ENCODE measurements around the gene BTBD3.

The BTBD3 gene

GRCh38 chr20:11894062-11894461 is 23.6 kb upstream of the BTBD3 start:
- no peaks in the 10 kb centered on the region for H3K36me3 ChIP-seq (ENCODE audit: insufficient read depth, low read length)
- H3K27ac ChIP-seq (ENCODE audit: low read depth, low read length), result no peak overlapping the region
- H3K4me3 ChIP-seq (ENCODE audit: low read length), result no peak overlapping the region
- no peaks in the 10 kb centered on the region for H3K9me3 ChIP-seq (ENCODE audit: insufficient read depth, low read depth, low read length)
- 92% methylated on average over 6 of the region's 6 CpGs for WGBS
- H3K9ac ChIP-seq (ENCODE audit: low read depth, low read length), result no peak overlapping the region
- peaks cover 34% of the 10 kb centered on the region for H3K4me1 ChIP-seq (ENCODE audit: insufficient read depth, low read length)
- H3K27me3 ChIP-seq (ENCODE audit: insufficient read depth, low read length), result peaks cover 9% of the 10 kb centered on the region

GRCh38 chr20:11895861-11896387 is 21.8 kb upstream of the BTBD3 start:
- WGBS, result 91% methylated on average over 6 of the region's 6 CpGs
- Histone ChIP-seq H3K9me3 (ENCODE audit: insufficient read depth, low read depth, low read length) (no peaks in the 10 kb centered on the region), H3K4me1 (ENCODE audit: insufficient read depth, low read length) (peaks cover 29% of the 10 kb centered on the region), H3K9ac (ENCODE audit: low read depth, low read length) (no peak overlapping the region), H3K27ac (ENCODE audit: low read depth, low read length) (no peak overlapping the region), H3K36me3 (ENCODE audit: insufficient read depth, low read length) (no peaks in the 10 kb centered on the region), H3K4me3 (ENCODE audit: low read length) (no peak overlapping the region), H3K27me3 (ENCODE audit: insufficient read depth, low read length) (no peaks in the 10 kb centered on the region)

GRCh38 chr20:11901127-11901526 is 16.6 kb upstream of the BTBD3 start:
- H3K4me1 ChIP-seq (ENCODE audit: insufficient read depth, low read length), result peaks cover under 1% of the 10 kb centered on the region; the same call in 1 of the 2 replicates
- H3K9me3 ChIP-seq (ENCODE audit: insufficient read depth, low read depth, low read length), result no peaks in the 10 kb centered on the region
- WGBS, result 100% methylated on average over 3 of the region's 3 CpGs
- H3K4me3 ChIP-seq (ENCODE audit: low read length), result no peak overlapping the region
- H3K9ac ChIP-seq (ENCODE audit: low read depth, low read length), result no peak overlapping the region
- H3K36me3 ChIP-seq (ENCODE audit: insufficient read depth, low read length), result no peaks in the 10 kb centered on the region
- H3K27ac ChIP-seq (ENCODE audit: low read depth, low read length), result no peak overlapping the region
- H3K27me3 ChIP-seq (ENCODE audit: insufficient read depth, low read length), result no peaks in the 10 kb centered on the region

GRCh38 chr20:11902285-11902697 is 15.4 kb upstream of the BTBD3 start:
- no peak overlapping the region for H3K9ac ChIP-seq (ENCODE audit: low read depth, low read length)
- 100% methylated on average over 2 of the region's 2 CpGs for WGBS
- no peak overlapping the region for H3K27ac ChIP-seq (ENCODE audit: low read depth, low read length)
- H3K27me3 ChIP-seq (ENCODE audit: insufficient read depth, low read length), result no peaks in the 10 kb centered on the region
- H3K9me3 ChIP-seq (ENCODE audit: insufficient read depth, low read depth, low read length), result no peaks in the 10 kb centered on the region
- no peaks in the 10 kb centered on the region for H3K36me3 ChIP-seq (ENCODE audit: insufficient read depth, low read length)
- H3K4me3 ChIP-seq (ENCODE audit: low read length), result no peak overlapping the region
- H3K4me1 ChIP-seq (ENCODE audit: insufficient read depth, low read length), result no peaks in the 10 kb centered on the region; the same call in 1 of the 2 replicates

GRCh38 chr20:11905460-11906179 is 12.1 kb upstream of the BTBD3 start:
- no peak overlapping the region for H3K9ac ChIP-seq (ENCODE audit: low read depth, low read length)
- H3K4me1 ChIP-seq (ENCODE audit: insufficient read depth, low read length), result no peaks in the 10 kb centered on the region; the same call in 1 of the 2 replicates
- WGBS, result 100% methylated on average over 5 of the region's 6 CpGs
- H3K4me3 ChIP-seq (ENCODE audit: low read length), result no peak overlapping the region
- no peak overlapping the region for H3K27ac ChIP-seq (ENCODE audit: low read depth, low read length)
- no peaks in the 10 kb centered on the region for H3K9me3 ChIP-seq (ENCODE audit: insufficient read depth, low read depth, low read length)
- no peaks in the 10 kb centered on the region for H3K27me3 ChIP-seq (ENCODE audit: insufficient read depth, low read length)
- no peaks in the 10 kb centered on the region for H3K36me3 ChIP-seq (ENCODE audit: insufficient read depth, low read length)

- WGBS, result 85% methylated on average over 3 of the region's 4 CpGs
- no peaks in the 10 kb centered on the region for H3K36me3 ChIP-seq (ENCODE audit: insufficient read depth, low read length)
- H3K27ac ChIP-seq (ENCODE audit: low read depth, low read length), result no peak overlapping the region
- no peak overlapping the region for H3K4me3 ChIP-seq (ENCODE audit: low read length)
- H3K9me3 ChIP-seq (ENCODE audit: insufficient read depth, low read depth, low read length), result no peaks in the 10 kb centered on the region
- H3K27me3 ChIP-seq (ENCODE audit: insufficient read depth, low read length), result no peaks in the 10 kb centered on the region
- no peaks in the 10 kb centered on the region; the same call in 1 of the 2 replicates for H3K4me1 ChIP-seq (ENCODE audit: insufficient read depth, low read length)
- H3K9ac ChIP-seq (ENCODE audit: low read depth, low read length), result no peak overlapping the region
Measured at GRCh38 chr20:11906626-11907480, 10.8 kb upstream of the BTBD3 start.

GRCh38 chr20:11907621-11908020 is 10.1 kb upstream of the BTBD3 start:
- Histone ChIP-seq H3K27ac (ENCODE audit: low read depth, low read length) (no peak overlapping the region), H3K4me3 (ENCODE audit: low read length) (no peak overlapping the region), H3K27me3 (ENCODE audit: insufficient read depth, low read length) (no peaks in the 10 kb centered on the region), H3K9ac (ENCODE audit: low read depth, low read length) (no peak overlapping the region), H3K36me3 (ENCODE audit: insufficient read depth, low read length) (no peaks in the 10 kb centered on the region), H3K9me3 (ENCODE audit: insufficient read depth, low read depth, low read length) (no peaks in the 10 kb centered on the region), H3K4me1 (ENCODE audit: insufficient read depth, low read length) (no peaks in the 10 kb centered on the region; the same call in 1 of the 2 replicates)
- 93% methylated on average over 4 of the region's 4 CpGs for WGBS

GRCh38 chr20:11912013-11912658 is 5.6 kb upstream of the BTBD3 start:
- Histone ChIP-seq H3K4me3 (ENCODE audit: low read length) (no peak overlapping the region), H3K36me3 (ENCODE audit: insufficient read depth, low read length) (no peaks in the 10 kb centered on the region), H3K27ac (ENCODE audit: low read depth, low read length) (no peak overlapping the region), H3K9me3 (ENCODE audit: insufficient read depth, low read depth, low read length) (no peaks in the 10 kb centered on the region), H3K27me3 (ENCODE audit: insufficient read depth, low read length) (no peaks in the 10 kb centered on the region), H3K9ac (ENCODE audit: low read depth, low read length) (no peak overlapping the region), H3K4me1 (ENCODE audit: insufficient read depth, low read length) (peaks cover 30% of the 10 kb centered on the region)
- 84% methylated on average over 4 of the region's 4 CpGs for WGBS

GRCh38 chr20:11912659-11913415 is 4.9 kb upstream of the BTBD3 start:
- 92% methylated on average over 4 of the region's 4 CpGs for WGBS

GRCh38 chr20:11918391-11918845 is 725 bp downstream of the BTBD3 start:
- no peak overlapping the region for H3K4me3 ChIP-seq (ENCODE audit: low read length)
- H3K36me3 ChIP-seq (ENCODE audit: insufficient read depth, low read length), result peaks cover 40% of the 10 kb centered on the region
- H3K27ac ChIP-seq (ENCODE audit: low read depth, low read length), result no peak overlapping the region
- H3K27me3 ChIP-seq (ENCODE audit: insufficient read depth, low read length), result no peaks in the 10 kb centered on the region
- no peak overlapping the region for H3K9ac ChIP-seq (ENCODE audit: low read depth, low read length)
- H3K9me3 ChIP-seq (ENCODE audit: insufficient read depth, low read depth, low read length), result no peaks in the 10 kb centered on the region
- WGBS, result 96% methylated on average over 5 of the region's 5 CpGs
- peaks cover 44% of the 10 kb centered on the region for H3K4me1 ChIP-seq (ENCODE audit: insufficient read depth, low read length)

More at GRCh38 chr20:11912659-11913415, 4.9 kb upstream of the BTBD3 start:
- Histone ChIP-seq H3K9me3 (ENCODE audit: insufficient read depth, low read depth, low read length) (no peaks in the 10 kb centered on the region), H3K4me3 (ENCODE audit: low read length) (no peak overlapping the region), H3K36me3 (ENCODE audit: insufficient read depth, low read length) (no peaks in the 10 kb centered on the region), H3K27ac (ENCODE audit: low read depth, low read length) (no peak overlapping the region), H3K4me1 (ENCODE audit: insufficient read depth, low read length) (peaks cover 34% of the 10 kb centered on the region), H3K27me3 (ENCODE audit: insufficient read depth, low read length) (no peaks in the 10 kb centered on the region), H3K9ac (ENCODE audit: low read depth, low read length) (no peak overlapping the region)
